22Rv1 (cell line): ENCODE measurements around the gene CAMTA1.
"Not testable (repeated sequence)": the region's sequence is repeated elsewhere in the genome, so short reads cannot be mapped to it uniquely, and the experiment has no call there.

Experiments used
- H3K27ac ChIP-seq: fragments of 450-650 bp; 2 replicates; pipeline ENCODE4 v1.5.1; 2017
- CTCF ChIP-seq: fragments of 450-650 bp; IDR thresholded peaks from 2 replicates; pipeline ENCODE4 v1.5.1; 2017; ENCODE audit warnings: mild to moderate bottlenecking
- ZFX ChIP-seq: fragments of 450-650 bp; IDR thresholded peaks from 2 replicates; pipeline ENCODE4 v1.6.1; 2017; ENCODE audit warnings: antibody characterized with exemption, borderline replicate concordance

CAMTA1 gene

GRCh38 chr1:7410156-7410555 lies 624.9 kb downstream of the CAMTA1 start:
- H3K27ac ChIP-seq, result no peak overlapping the region
- TF ChIP-seq ZFX (no peak), CTCF (no peak)

GRCh38 chr1:7417618-7418017 lies 632.4 kb downstream of the CAMTA1 start:
- not testable (repeated sequence) for H3K27ac ChIP-seq

GRCh38 chr1:7418442-7419080 lies 633.3 kb downstream of the CAMTA1 start:
- no peak overlapping the region for H3K27ac ChIP-seq
- TF ChIP-seq CTCF (no peak), ZFX (no peak)

- no peak for TF ChIP-seq ZFX
- TF ChIP-seq CTCF, result no peak
- H3K27ac ChIP-seq, result no peak overlapping the region
Observed at GRCh38 chr1:7420098-7420445, 634.8 kb downstream of the CAMTA1 start.

GRCh38 chr1:7420470-7421100 lies 635.3 kb downstream of the CAMTA1 start:
- TF ChIP-seq ZFX, result no peak
- TF ChIP-seq CTCF, result no peak
- no peak overlapping the region for H3K27ac ChIP-seq

- no peak for TF ChIP-seq ZFX
- TF ChIP-seq CTCF, result no peak
- no peak overlapping the region for H3K27ac ChIP-seq
Observed at GRCh38 chr1:7421471-7422075, 636.3 kb downstream of the CAMTA1 start.

- no peak for TF ChIP-seq CTCF
- no peak overlapping the region for H3K27ac ChIP-seq
Observed at GRCh38 chr1:7422081-7422480, 636.8 kb downstream of the CAMTA1 start.
